Measurements from ENCODE around the gene PHLPP1. TPM values are rescaled to one million over a fixed set of nuclear protein-coding genes. Genes with fewer than 3 reads are reported as not detected.

PHLPP1 gene
- total and polyA plus RNA-seq, 2 of the 4 experiments (the other 2 are of a cell fraction), result 3.3 to 3.6 TPM

DNA sequence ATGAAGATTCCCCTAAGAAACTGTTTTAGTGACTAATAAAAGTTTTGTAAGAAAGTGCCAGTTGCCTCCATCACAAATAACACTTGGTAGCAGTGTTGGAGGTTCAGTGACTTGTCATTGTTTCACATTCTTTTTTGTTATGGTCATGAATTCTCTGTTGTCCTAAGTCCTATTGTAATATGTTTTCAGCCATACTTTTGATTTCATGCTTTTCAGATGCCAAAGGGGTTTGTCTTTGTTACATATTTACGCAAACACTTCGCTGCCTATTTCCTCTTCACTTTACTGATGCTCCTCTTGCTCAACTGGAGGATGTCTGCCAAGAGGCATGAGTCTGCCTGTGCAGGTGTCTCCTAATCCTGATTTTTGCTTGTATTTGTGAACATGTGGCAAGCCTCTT is 66.6 kb downstream of the PHLPP1 start:
- no TSS peak for BruUV-seq (replicated peaks)
- H4K91ac ChIP-seq (ENCODE audit: insufficient read depth, low read depth, low read length), result no peak overlapping the region
- H3K9me3 ChIP-seq (ENCODE audit: control insufficient read depth, insufficient read depth, low read length), result no peaks in the 10 kb centered on the region
- H2AFZ ChIP-seq (replicated peaks; ENCODE audit: low read length, poor library complexity), result no peak overlapping the region
- H3K56ac ChIP-seq (ENCODE audit: extremely low read depth, insufficient read depth, low read length), result no peak overlapping the region
- no peak overlapping the region for H4K5ac ChIP-seq (ENCODE audit: low read depth, low read length)
- H3K27ac ChIP-seq (ENCODE audit: insufficient read depth, low read length), result no peak overlapping the region
- peaks cover 6 to 28% of the 10 kb centered on the region in 2 experiments; a peak in 3 of 4 replicates for H3K79me1 ChIP-seq (ENCODE audit: low read depth in 1 of 2, low read length in 2 of 2)
- peak; percentile 28; the same call in 1 of the 2 replicates for TF ChIP-seq NFE2L2 (IDR thresholded peaks at IDR 0.05; ENCODE audit: low read depth, low read length)
- no peak for TF ChIP-seq BHLHE40 (IDR thresholded peaks at IDR 0.05; ENCODE audit: low read depth, low read length)
- no peak for TF ChIP-seq SMC3 (IDR thresholded peaks at IDR 0.05; ENCODE audit: low read depth, low read length)
- no peak for TF ChIP-seq MAFK (IDR thresholded peaks at IDR 0.05; ENCODE audit: low read depth, low read length)
- TF ChIP-seq, protein P1, sequence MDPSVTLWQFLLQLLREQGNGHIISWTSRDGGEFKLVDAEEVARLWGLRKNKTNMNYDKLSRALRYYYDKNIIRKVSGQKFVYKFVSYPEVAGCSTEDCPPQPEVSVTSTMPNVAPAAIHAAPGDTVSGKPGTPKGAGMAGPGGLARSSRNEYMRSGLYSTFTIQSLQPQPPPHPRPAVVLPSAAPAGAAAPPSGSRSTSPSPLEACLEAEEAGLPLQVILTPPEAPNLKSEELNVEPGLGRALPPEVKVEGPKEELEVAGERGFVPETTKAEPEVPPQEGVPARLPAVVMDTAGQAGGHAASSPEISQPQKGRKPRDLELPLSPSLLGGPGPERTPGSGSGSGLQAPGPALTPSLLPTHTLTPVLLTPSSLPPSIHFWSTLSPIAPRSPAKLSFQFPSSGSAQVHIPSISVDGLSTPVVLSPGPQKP (IDR thresholded peaks at IDR 0.05; ENCODE audit: borderline replicate concordance, low read depth, low read length), result no peak
- peak; percentile 46; the same call in 1 of the 2 replicates for TF ChIP-seq FOS (IDR thresholded peaks at IDR 0.05; ENCODE audit: low read depth, low read length)
- TF ChIP-seq MXI1 (IDR thresholded peaks at IDR 0.05; ENCODE audit: borderline replicate concordance, low read depth, low read length), result no peak
- TF ChIP-seq CEBPB (IDR thresholded peaks at IDR 0.05; ENCODE audit: low read depth, low read length), result peak; percentile 91
- no peak for TF ChIP-seq RCOR1 (IDR thresholded peaks at IDR 0.05; ENCODE audit: insufficient replicate concordance, low read length)
- TF ChIP-seq, protein P2, sequence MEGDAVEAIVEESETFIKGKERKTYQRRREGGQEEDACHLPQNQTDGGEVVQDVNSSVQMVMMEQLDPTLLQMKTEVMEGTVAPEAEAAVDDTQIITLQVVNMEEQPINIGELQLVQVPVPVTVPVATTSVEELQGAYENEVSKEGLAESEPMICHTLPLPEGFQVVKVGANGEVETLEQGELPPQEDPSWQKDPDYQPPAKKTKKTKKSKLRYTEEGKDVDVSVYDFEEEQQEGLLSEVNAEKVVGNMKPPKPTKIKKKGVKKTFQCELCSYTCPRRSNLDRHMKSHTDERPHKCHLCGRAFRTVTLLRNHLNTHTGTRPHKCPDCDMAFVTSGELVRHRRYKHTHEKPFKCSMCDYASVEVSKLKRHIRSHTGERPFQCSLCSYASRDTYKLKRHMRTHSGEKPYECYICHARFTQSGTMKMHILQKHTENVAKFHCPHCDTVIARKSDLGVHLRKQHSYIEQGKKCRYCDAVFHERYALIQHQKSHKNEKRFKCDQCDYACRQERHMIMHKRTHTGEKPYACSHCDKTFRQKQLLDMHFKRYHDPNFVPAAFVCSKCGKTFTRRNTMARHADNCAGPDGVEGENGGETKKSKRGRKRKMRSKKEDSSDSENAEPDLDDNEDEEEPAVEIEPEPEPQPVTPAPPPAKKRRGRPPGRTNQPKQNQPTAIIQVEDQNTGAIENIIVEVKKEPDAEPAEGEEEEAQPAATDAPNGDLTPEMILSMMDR (conservative IDR thresholded peaks at IDR 0.05; ENCODE audit: low read depth, low read length), result no peak
- TF ChIP-seq, protein P3, sequence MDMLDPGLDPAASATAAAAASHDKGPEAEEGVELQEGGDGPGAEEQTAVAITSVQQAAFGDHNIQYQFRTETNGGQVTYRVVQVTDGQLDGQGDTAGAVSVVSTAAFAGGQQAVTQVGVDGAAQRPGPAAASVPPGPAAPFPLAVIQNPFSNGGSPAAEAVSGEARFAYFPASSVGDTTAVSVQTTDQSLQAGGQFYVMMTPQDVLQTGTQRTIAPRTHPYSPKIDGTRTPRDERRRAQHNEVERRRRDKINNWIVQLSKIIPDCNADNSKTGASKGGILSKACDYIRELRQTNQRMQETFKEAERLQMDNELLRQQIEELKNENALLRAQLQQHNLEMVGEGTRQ (IDR thresholded peaks at IDR 0.05; ENCODE audit: low read depth, low read length), result no peak
- TF ChIP-seq MAZ (IDR thresholded peaks at IDR 0.05; ENCODE audit: borderline replicate concordance, low read depth, low read length), result no peak
- TF ChIP-seq RAD21 (IDR thresholded peaks at IDR 0.05; ENCODE audit: low read length), result no peak
- TF ChIP-seq RFX5 (IDR thresholded peaks at IDR 0.05; ENCODE audit: low read depth, low read length), result no peak
- TF ChIP-seq CHD1 (IDR thresholded peaks at IDR 0.05; ENCODE audit: low read depth, low read length), result no peak
- no peak for TF ChIP-seq POLR2A (IDR thresholded peaks at IDR 0.05; ENCODE audit: low read depth, low read length)
- no peak overlapping the region for H3K9ac ChIP-seq (ENCODE audit: low read depth, low read length)
- H2BK120ac ChIP-seq (ENCODE audit: low read depth, low read length), result no peak overlapping the region
- peak; percentile 69 for ATAC-seq (ENCODE audit: low read depth)
- no peak overlapping the region for H4K8ac ChIP-seq (ENCODE audit: low read depth in 2 of 2, low read length in 2 of 2)
- CTCF ChIA-PET, result interaction anchor here (0.9 to 1.0 kb wide), 2 partner anchors 30 to 62 kb away, joined by 3 read pairs; no protein-coding TSS in a partner anchor
- H3K23ac ChIP-seq (ENCODE audit: low read depth, low read length), result no peak overlapping the region
- H3K14ac ChIP-seq (replicated peaks; ENCODE audit: low read depth, low read length), result no peak overlapping the region
- no peaks in the 10 kb centered on the region for H3K27me3 ChIP-seq (ENCODE audit: control insufficient read depth, insufficient read depth, low read length)
- H3K4ac ChIP-seq (ENCODE audit: low read depth, low read length), result no peak overlapping the region
- peaks cover 8% of the 10 kb centered on the region for H3K4me1 ChIP-seq (ENCODE audit: control insufficient read depth, insufficient read depth, low read length)
- DNase-seq, result peak; percentile 91
- no peak overlapping the region for H2BK5ac ChIP-seq (ENCODE audit: low read depth, low read length, poor library complexity, severe bottlenecking)
- no peak overlapping the region for H3K4me3 ChIP-seq (ENCODE audit: insufficient read depth, low read depth, low read length)
- POLR2A ChIA-PET (ENCODE audit: unreplicated experiment), result no interaction called here
- intact Hi-C loops (cut with micrococcal nuclease) (loop anchor here (1.0 to 10.0 kb wide), 2 partner anchors 67 to 257 kb away; partner anchors contain the start of genes PHLPP1 and ZCCHC2), dilution Hi-C loops (cut with HindIII; ENCODE audit: low sequenced_read_pairs, unreplicated experiment) (no loop called here), in situ Hi-C loops (cut with MboI; ENCODE audit: low sequenced_read_pairs) (no loop called here)
- 0 out of 2 replicates have a peak overlapping the region, but pooled peaks have one; percentile 25 for H2AK5ac ChIP-seq (ENCODE audit: low read depth, low read length)
- no CpG with 5 or more reads among the region's 2 CpGs for WGBS, 2 experiments (ENCODE audit: extremely low coverage in 2 of 2, insufficient read length in 1 of 2)
- no peak overlapping the region for H2AK9ac ChIP-seq (replicated peaks; ENCODE audit: low read depth, low read length, poor library complexity)
- peaks cover 8% of the 10 kb centered on the region; the same call in 1 of the 2 replicates for H4K20me1 ChIP-seq (ENCODE audit: insufficient read depth, low read length)
- no peak overlapping the region for H3K18ac ChIP-seq (ENCODE audit: low read depth, low read length)
- H3K4me2 ChIP-seq (ENCODE audit: low read depth, low read length), result peak overlapping the region; percentile 64; the same call in 1 of the 2 replicates
- peaks cover 13% of the 10 kb centered on the region for H3K9me1 ChIP-seq (ENCODE audit: insufficient read depth, low read length)
- no peak overlapping the region for H2BK20ac ChIP-seq (ENCODE audit: low read depth, low read length)
- no peak overlapping the region for H2BK15ac ChIP-seq (ENCODE audit: low read depth, low read length)
- no peaks in the 10 kb centered on the region for H3K36me3 ChIP-seq (ENCODE audit: control insufficient read depth, insufficient read depth, low read length)

Data from IMR-90 (cell line).